ENCODE measurements around the gene FYN. TPM values are rescaled to one million over a fixed set of nuclear protein-coding genes. Genes with fewer than 3 reads are reported as not detected.

The FYN gene
- total and polyA plus RNA-seq, 9 of the 15 experiments (the other 6 are each of a cell fraction or from before 2014, with no cell fraction given) = 2.9 to 22.1 (median 11.4) TPM

GRCh38 chr6:111673532-111673931, 199.7 kb downstream of the FYN start:
- POLR2A ChIA-PET = interaction anchor here (0.6 kb wide), 1 partner anchor 416 kb away, joined by 3 read pairs; no protein-coding TSS in a partner anchor
- ATAC-seq = no peak
- in situ Hi-C loops (cut with MboI) (no loop called here), intact Hi-C loops (cut with micrococcal nuclease) (no loop called here)
- CTCF ChIA-PET (ENCODE audit: low intra/inter-chr PET ratio) = no interaction called here
- no peaks in the 10 kb centered on the region for H3K9me3 ChIP-seq (replicated peaks; ENCODE audit: control insufficient read depth, insufficient read depth, low read depth, low read length)
- no peaks in the 10 kb centered on the region for H3K4me1 ChIP-seq (replicated peaks in 1 of 2; ENCODE audit: control insufficient read depth in 2 of 2, insufficient read depth in 2 of 2, low read length in 2 of 2)
- H3K79me2 ChIP-seq (ENCODE audit: control insufficient read depth, insufficient read depth, low read length) = no peaks in the 10 kb centered on the region
- no peaks in the 10 kb centered on the region for H4K20me1 ChIP-seq (replicated peaks; ENCODE audit: control insufficient read depth, insufficient read depth, low read length)
- TF ChIP-seq LEF1 (IDR thresholded peaks at IDR 0.05) (no peak), BRF1 (IDR thresholded peaks at IDR 0.05; ENCODE audit: borderline replicate concordance, extremely low read depth, insufficient read length) (no peak), TCF15 (CRISPR knock-in tag; IDR thresholded peaks at IDR 0.05) (no peak), KDM1A (IDR thresholded peaks at IDR 0.05) (no peak), CBX1 (IDR thresholded peaks at IDR 0.05; ENCODE audit: low read depth) (no peak), EP300 (IDR thresholded peaks at IDR 0.05; ENCODE audit: low read length) (no peak), MLLT1 (IDR thresholded peaks at IDR 0.05) (no peak)
- no peaks in the 10 kb centered on the region for H3K36me3 ChIP-seq (ENCODE audit: control insufficient read depth, insufficient read depth, low read length)
- H3K27me3 ChIP-seq (ENCODE audit: control insufficient read depth in 2 of 2, insufficient read depth in 2 of 2, low read length in 2 of 2) = peaks cover 10 to 29% of the 10 kb centered on the region in 2 experiments; a peak in 4 of 5 replicates
- no peak overlapping the region for H3K9ac ChIP-seq (ENCODE audit: insufficient read depth in 1 of 2, low read depth in 2 of 2, low read length in 2 of 2)
- H3K4me3 ChIP-seq = no peak overlapping the region
- no peak overlapping the region for H3K27ac ChIP-seq (ENCODE audit: extremely low read depth, low read depth, low read length)
- FAIRE-seq = no peak
- no peaks in the 10 kb centered on the region for H3K9me1 ChIP-seq (ENCODE audit: control insufficient read depth, insufficient read depth, low read length)
- no peak overlapping the region for H2AFZ ChIP-seq (ENCODE audit: low read depth, low read length)
- 17% methylated on average over 8 of the region's 8 CpGs for WGBS (ENCODE audit: insufficient coverage, low coverage, missing lambda C conversion rate)
- H3K4me2 ChIP-seq (ENCODE audit: insufficient read depth, low read length) = no peak overlapping the region
- BruUV-seq (replicated peaks) = no TSS peak
- DNase-seq (ENCODE audit: extremely low read depth in 1 of 4, low spot score in 3 of 4) = no peak

Data from K562 (cell line).